Ascending aorta (tissue), 2 donors: Measurements from ENCODE around the gene MEF2B. TPM values are rescaled to one million over a fixed set of nuclear protein-coding genes. Genes with fewer than 3 reads are reported as not detected.

ENCODE experiments used
- DNase-seq, 2 donors: peaks; one replicate each; pipeline ENCODE4 v3.0.0-alpha.2; 2019; ENCODE audit warnings: low spot score in 2 of 2
- H3K27ac ChIP-seq, 2 donors: fragments of 200-600 bp; sonication (generic); one replicate each; pipeline ENCODE4 v1.5.1; 2016 to 2017; ENCODE audit warnings: mild to moderate bottlenecking in 1 of 2
- H3K27me3 ChIP-seq: fragments of 200-600 bp; sonication (generic); one replicate; pipeline ENCODE4 v1.5.1; 2017
- H3K36me3 ChIP-seq, 2 donors: fragments of 200-600 bp; sonication (generic); one replicate each; pipeline ENCODE4 v1.5.1; 2016
- H3K4me1 ChIP-seq, 2 donors: fragments of 200-600 bp; sonication (generic); one replicate each; pipeline ENCODE4 v1.5.1; 2016 to 2017; ENCODE audit warnings: mild to moderate bottlenecking in 1 of 2
- H3K4me3 ChIP-seq, 2 donors: fragments of 200-600 bp; sonication (generic); one replicate each; pipeline ENCODE4 v1.5.1; 2016 to 2017; ENCODE audit warnings: mild to moderate bottlenecking in 1 of 2
- H3K9me3 ChIP-seq, 2 donors: fragments of 200-600 bp; sonication (generic); one replicate each; pipeline ENCODE4 v1.5.1; 2016
- CTCF ChIP-seq, 3 experiments: fragments of 200-600 bp in 2 of 3; fragments of 450-650 bp in 1 of 3; sonication (generic) in 2 of 3; IDR thresholded peaks; one replicate each; pipeline ENCODE4 v1.5.1; 2016 to 2019; ENCODE audit warnings: antibody characterized with exemption in 3 of 3, mild to moderate bottlenecking in 1 of 3, moderate library complexity in 1 of 3
- intact Hi-C: fragments of 100-400 bp; cut with DNase I; formaldehyde crosslinking; loops from one replicate; pipeline ENCODE4 v1.15.1; 2023
- total RNA-seq: library from RNA; depleted of rRNA; stranded (reverse); fragments of >200 nt; gene quantifications from one replicate; pipeline ENCODE4 v1.1.0, GENCODE V29; 2016

Gene MEF2B
- total RNA-seq = not detected

GRCh38 chr19:19170053-19170872 lies at the start of gene MEF2B:
Gene MEF2B, minus strand, starts transcription at chr19:19170263. Its CDS starts 19,528 bp downstream, at chr19:19150735.
- peaks cover 0 to under 1% of the 10 kb centered on the region in 2 donors for H3K36me3 ChIP-seq
- no peaks in the 10 kb centered on the region for H3K27me3 ChIP-seq
- peaks cover 0 to 4% of the 10 kb centered on the region in 2 donors for H3K4me1 ChIP-seq
- H3K27ac ChIP-seq = no peak within 1 kb of the TSS
- H3K9me3 ChIP-seq = no peaks in the 10 kb centered on the region
- intact Hi-C loops = no loop called here
- no peak for TF ChIP-seq CTCF (IDR thresholded peaks at IDR 0.05)
- H3K4me3 ChIP-seq = peak within 1 kb of the TSS; percentile 31 to 36
- peak in 1 of 2 donors; percentile 82 for DNase-seq

DNA sequence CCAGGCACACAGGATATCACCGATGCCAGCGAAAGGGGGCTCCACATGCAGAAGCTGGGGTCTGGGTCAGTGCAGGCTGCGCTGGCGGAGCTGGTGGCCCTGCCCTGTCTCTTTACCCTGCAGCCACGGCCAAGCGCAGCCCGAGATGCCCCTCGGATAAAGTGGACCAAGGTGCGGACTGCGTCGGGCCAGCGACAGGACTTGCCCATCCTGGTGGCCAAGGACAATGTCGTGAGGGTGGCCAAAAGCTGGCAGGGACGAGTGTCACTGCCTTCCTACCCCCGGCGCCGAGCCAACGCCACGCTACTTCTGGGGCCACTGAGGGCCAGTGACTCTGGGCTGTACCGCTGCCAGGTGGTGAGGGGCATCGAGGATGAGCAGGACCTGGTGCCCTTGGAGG lies 48.8 kb upstream of the MEF2B start:
- Histone ChIP-seq H3K9me3 (no peaks in the 10 kb centered on the region), H3K27ac (no peak overlapping the region), H3K36me3 (no peaks in the 10 kb centered on the region), H3K4me3 (no peak overlapping the region), H3K4me1 (no peaks in the 10 kb centered on the region), H3K27me3 (peaks cover 3% of the 10 kb centered on the region)
- intact Hi-C loops = no loop called here
- TF ChIP-seq CTCF (IDR thresholded peaks at IDR 0.05) = no peak
- no peak for DNase-seq

- no peak for DNase-seq
- H3K9me3 ChIP-seq = no peaks in the 10 kb centered on the region
- H3K27me3 ChIP-seq = peaks cover 3% of the 10 kb centered on the region
- no peak overlapping the region for H3K27ac ChIP-seq
- H3K4me3 ChIP-seq = no peak overlapping the region
- no peaks in the 10 kb centered on the region for H3K4me1 ChIP-seq
- no peaks in the 10 kb centered on the region for H3K36me3 ChIP-seq
- no peak for TF ChIP-seq CTCF (IDR thresholded peaks at IDR 0.05)
- intact Hi-C loops = no loop called here
These were observed 47.0 kb upstream of the MEF2B start for GRCh38 chr19:19217099-19217498.

- peaks cover 3% of the 10 kb centered on the region for H3K27me3 ChIP-seq
These were observed 45.7 kb upstream of the MEF2B start for GRCh38 chr19:19215792-19216191.

DNA sequence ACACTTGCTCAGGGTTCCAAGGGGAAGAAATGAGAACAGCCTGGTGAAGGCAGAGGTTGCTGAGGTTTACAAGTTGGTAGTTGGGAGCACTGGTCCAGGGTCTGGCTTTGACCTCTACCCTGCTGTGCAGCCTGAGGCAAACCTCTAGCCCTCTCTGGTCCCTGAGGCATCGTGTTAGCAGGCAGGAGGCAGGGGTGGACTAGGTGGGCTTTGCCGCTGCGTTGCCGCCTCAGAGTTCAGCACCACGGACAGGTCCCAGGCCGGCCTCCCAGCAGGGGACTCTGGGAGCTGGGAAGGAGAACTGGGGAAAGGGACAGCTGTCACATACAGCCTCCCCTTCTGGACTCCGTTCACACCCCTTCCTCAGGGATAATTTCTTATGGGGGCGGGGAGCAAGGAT lies 44.8 kb upstream of the MEF2B start:
- Histone ChIP-seq H3K4me1 (no peaks in the 10 kb centered on the region), H3K36me3 (no peaks in the 10 kb centered on the region), H3K27me3 (peaks cover 3% of the 10 kb centered on the region), H3K27ac (no peak overlapping the region), H3K9me3 (no peaks in the 10 kb centered on the region), H3K4me3 (no peak overlapping the region)
- no peak for TF ChIP-seq CTCF (IDR thresholded peaks at IDR 0.05)
- intact Hi-C loops = no loop called here
- no peak for DNase-seq

More at GRCh38 chr19:19215792-19216191, 45.7 kb upstream of the MEF2B start:
- Histone ChIP-seq H3K9me3 (no peaks in the 10 kb centered on the region), H3K4me3 (no peak overlapping the region), H3K36me3 (no peaks in the 10 kb centered on the region), H3K4me1 (no peaks in the 10 kb centered on the region), H3K27ac (no peak overlapping the region)
- intact Hi-C loops = no loop called here
- DNase-seq = no peak
- no peak for TF ChIP-seq CTCF (IDR thresholded peaks at IDR 0.05)
